ENCODE measurements around the gene PLEKHO2.
"Not testable (repeated sequence)": the region's sequence is repeated elsewhere in the genome, so short reads cannot be mapped to it uniquely, and the experiment has no call there.

PLEKHO2 gene, protein sequence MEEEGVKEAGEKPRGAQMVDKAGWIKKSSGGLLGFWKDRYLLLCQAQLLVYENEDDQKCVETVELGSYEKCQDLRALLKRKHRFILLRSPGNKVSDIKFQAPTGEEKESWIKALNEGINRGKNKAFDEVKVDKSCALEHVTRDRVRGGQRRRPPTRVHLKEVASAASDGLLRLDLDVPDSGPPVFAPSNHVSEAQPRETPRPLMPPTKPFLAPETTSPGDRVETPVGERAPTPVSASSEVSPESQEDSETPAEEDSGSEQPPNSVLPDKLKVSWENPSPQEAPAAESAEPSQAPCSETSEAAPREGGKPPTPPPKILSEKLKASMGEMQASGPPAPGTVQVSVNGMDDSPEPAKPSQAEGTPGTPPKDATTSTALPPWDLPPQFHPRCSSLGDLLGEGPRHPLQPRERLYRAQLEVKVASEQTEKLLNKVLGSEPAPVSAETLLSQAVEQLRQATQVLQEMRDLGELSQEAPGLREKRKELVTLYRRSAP

DNA sequence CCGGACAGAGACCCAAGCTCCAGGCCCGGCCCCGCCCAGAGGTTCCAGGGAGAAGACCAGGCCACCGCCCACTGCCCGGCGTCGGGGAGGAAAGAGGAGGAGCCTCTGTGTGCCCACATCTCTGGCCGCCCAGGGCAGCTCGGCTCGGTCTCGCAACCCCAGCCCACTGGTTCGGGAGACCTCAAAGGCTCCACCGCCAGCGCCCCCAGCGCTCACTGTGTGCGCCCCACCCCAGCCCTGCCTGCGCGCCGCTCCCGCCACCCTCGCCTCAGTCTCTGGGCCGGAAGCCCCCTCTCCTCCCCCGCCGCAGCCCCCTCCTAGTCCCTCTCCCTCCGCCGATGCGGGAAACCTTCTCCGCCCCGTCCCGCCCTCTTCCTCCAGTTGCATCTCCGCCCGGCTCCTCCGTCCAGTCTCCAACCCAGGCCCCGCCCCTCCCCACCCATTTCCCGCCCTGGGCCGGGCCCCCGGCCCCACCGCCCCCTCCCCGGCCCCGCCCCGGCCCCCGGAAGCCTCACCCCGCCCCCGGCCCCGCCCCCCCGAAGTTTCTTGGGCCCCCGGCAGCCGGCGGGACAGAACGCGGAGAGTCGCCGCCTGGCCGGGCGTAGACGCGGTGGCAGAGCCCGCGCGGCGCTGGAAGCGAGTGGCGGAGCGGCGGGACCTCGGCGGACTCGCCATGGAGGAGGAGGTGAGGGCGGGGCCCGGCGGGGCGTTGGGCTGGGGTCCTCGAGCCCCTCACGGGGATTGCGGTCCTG lies at the start of gene PLEKHO2:
Gene PLEKHO2, plus strand, starts transcription at position 572 of the 752 bp plus-strand sequence. Its CDS starts 102 bp downstream, at position 674.
- DNase-seq (ENCODE audit: low spot score): peak; percentile 90

DNA sequence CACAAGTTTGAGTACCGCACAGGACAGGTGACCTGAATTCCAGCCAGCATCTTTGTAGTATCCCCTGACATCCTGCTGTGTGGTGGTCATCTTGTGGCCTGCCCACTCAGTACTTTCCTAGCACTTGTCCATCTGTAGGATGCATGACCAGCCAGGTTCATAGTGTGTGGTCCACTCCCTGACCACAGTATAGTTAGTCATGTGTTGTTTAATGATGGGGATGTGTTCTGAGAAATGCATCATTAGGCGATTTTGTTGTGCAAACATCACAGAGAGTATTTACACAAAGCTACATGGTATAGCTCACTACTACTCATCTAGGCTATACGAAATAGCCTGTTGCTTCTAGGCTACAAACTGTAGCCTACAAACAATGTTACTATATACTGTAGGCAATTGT lies 49.4 kb upstream of the PLEKHO2 start:
- no peak for DNase-seq (ENCODE audit: low spot score)

DNA sequence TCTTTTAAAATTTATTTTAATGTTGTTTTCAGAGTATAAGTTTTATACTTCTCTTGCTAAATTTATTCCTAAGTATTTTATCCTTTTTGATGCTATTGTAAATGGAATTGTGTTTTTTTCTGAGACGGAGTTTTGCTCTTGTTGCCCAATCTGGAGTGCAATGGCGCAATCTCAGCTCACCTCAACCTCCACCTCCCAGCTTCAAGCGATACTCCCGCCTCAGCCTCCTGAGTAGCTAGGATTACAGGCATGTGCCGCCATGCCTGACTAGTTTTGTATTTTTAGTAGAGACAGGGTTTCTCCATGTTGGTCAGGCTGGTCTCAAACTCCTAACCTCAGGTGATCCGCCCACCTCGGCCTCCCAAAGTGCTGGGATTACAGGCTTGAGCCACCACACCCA lies 46.4 kb upstream of the PLEKHO2 start:
- not testable (repeated sequence) for DNase-seq (ENCODE audit: low spot score)

DNA sequence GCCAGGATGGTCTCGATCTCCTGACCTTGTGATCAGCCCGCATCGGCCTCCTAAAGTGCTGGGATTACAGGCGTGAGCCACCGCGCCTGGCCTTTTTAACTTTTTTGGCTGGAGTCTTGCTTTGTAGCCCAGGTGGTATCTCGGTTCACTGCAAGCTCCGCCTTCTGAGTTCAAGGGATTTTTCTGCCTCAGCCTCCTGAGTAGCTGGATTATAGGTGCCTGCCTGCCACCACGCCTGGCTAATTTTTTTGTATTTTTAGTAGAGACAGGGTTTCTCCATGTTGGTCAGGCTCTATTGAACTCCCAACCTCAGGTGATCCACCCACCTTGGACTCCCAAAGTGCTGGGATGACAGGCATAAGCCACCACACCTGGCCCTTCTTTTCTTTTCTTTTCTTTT lies 45.8 kb upstream of the PLEKHO2 start:
- not testable (repeated sequence) for DNase-seq (ENCODE audit: low spot score)

DNA sequence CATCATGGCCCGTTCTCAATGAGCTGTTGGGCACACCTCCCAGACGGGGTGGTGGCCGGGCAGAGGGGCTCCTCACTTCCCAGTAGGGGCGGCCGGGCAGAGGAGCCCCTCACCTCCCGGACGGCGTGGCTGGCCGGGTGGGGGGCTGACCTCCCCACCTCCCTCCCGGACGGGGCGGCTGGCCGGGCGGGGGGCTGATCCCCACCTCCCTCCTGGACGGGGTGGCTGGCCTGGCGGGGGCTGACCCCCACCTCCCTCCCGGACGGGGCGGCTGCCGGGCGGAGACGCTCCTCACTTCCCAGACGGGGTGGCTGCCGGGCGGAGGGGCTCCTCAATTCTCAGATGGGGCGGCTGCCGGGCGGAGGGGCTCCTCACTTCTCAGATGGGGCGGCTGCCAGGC lies 42.8 kb upstream of the PLEKHO2 start:
- DNase-seq (ENCODE audit: low spot score): not testable (repeated sequence)

DNA sequence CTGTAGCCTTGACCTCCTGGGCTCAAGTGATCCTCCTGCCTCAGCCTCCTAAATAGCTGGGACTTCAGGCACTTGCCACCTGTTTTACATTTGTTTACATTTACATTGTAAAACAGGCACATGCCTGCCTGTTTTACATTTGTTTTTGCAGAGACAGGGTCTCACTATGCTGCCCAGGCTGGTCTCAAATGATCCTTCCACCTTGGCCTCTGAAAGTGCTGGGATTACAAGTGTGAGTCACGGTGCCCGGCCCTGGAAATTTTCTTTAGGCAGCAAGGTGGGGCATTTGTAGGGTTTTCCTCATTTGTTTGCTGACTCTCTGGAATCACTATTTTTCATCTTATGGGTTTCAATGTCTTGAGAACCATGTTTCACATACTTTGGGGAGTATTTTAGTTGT lies 41.2 kb upstream of the PLEKHO2 start:
- DNase-seq (ENCODE audit: low spot score): no peak

DNA sequence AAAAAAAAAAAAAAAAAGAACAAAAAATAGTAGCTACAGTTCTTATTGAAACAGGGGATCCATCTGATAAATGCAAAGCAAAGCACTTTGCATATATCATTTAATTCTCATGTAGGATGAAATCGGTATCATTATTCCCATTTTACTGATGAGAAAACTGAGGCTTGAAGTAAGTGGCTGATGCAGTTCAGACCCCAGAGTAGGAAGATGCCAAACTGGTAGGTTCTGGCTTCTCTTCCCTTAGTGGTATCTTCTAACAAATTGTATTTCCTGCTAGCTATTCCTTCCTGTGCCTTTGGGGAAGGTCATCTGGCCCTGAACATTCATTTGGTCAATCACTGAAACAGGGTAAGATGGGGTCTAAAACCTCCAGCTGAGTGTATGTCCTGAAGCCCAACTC lies 38.2 kb upstream of the PLEKHO2 start:
- DNase-seq (ENCODE audit: low spot score): no peak

DNA sequence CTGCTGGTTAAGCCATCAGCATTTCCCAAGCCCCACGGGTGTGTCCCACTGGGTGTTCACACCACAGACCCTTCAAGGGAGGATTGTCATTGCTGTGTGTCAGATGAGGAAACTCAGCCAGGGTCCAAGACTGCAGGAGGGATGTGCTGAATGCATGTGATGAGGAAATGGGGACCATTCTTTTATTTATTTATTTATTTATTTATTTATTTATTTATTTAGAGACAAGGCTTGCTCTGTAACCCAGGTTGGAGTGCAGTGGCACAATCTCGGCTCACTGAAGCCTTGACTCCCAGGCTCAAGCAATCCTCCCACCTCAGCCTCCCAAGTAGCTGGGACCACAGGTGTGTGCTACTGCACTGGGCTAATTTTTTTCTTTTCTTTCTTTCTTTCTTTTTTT lies 37.1 kb upstream of the PLEKHO2 start:
- DNase-seq (ENCODE audit: low spot score): no peak

DNA sequence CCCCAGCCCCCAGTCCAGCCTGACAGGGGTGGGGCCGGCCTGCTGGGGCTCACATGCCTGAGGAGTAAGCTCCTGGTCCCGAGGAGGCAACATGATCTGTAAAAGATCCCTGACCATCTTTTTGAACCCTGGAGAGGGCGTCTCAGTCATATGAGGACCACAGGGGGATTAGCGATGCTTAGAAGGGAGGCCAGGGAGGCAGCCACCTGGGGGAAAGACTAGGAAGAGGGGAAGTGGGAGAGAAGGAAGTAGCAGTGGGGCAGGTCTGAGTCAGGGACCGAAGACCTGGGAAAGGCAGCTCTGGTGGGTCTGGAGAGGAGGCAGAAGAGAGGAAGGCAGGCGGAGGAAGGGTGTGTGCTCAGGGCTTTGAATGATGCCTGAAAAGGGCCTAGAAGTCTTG lies 35.2 kb upstream of the PLEKHO2 start:
- DNase-seq (ENCODE audit: low spot score): no peak

DNA sequence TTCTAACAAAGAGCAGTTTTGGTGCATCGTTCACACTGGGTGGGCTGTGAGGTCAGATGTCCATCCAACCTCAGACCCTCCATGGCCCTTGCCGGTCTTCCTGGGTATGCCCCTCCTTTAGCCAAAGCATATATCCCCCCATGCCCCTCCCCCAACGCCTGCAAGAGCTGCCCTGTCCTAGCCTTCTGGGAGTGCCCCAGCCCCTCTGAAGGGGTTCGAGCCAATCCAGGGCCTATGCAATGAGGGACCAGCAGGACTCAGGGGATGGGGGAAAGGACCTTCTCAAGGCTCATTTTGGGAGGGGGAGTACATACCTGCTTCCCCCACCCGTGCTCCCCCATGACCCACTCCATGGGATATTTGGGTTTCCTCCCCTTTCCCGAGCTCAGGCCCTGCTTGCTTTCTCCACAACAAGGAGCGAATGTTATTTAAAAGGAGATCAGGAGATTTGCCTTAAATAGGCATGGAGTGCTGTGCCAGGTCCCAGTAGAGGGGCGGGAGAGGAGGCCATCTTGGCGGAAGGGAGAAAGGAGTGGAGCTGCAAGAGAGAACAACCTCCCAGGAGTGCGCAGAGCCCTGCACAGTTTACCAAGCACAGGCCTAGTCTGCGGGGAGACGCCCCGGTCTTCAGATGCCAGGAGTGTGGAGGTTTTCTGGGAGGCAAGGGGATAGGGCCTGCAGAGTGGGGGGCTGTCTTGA lies 34.5 kb upstream of the PLEKHO2 start:
- no peak for DNase-seq (ENCODE audit: low spot score)

DNA sequence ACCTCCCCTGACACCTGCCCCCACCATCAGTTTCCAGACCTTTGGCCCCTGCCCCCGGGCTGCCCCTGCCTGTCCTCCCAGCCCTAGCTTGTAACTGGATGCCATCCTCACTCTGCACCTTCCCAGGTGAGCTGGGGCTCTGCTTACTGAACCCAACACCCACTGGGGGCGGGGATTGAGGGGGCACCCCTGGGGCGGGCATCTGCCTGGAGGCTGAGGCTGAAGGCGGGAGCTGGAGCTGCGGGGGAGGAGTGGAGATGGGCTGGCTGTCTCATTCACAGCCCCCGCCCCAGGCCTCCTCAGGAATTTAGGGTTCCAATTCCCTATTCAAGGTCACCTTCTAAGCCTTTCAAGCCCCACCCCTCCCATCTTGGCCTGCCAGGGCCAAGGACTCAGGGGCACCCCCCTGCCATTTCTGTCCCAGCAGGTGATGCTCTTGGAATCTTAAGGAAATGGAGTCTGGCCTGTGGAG lies 33.9 kb upstream of the PLEKHO2 start:
- DNase-seq (ENCODE audit: low spot score): no peak

DNA sequence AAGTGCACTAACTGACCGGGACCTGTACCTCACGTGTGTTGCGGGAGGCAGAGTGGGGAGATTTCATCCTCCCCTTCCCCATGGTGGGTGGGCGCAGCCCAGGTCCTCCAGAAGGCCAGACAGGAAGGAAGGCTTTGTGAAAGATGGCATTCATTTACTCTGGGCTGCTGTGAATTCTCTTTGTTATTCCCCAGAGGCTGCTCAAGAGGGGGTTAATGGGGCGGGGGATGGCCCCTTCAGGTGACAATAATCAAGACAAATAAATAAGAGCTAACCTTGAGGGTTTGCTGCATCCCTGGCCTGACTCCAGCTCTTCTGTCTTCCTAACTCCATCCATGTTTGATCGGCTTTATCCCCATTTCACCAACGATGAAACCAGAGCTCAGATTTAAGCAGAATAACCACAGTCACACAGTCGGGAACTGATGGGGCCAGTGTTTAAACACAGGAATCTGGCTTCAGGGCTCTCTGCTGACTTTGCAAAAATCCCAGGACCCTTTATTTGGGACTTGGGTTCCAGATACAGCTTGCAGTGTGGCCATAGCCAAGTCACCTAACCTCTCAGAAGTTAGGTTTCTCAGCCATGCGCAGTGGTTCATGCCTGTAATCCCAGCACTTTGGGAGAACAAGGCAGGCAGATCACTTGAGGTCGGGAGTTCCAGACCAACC lies 32.8 kb upstream of the PLEKHO2 start:
- DNase-seq (ENCODE audit: low spot score): no peak

DNA sequence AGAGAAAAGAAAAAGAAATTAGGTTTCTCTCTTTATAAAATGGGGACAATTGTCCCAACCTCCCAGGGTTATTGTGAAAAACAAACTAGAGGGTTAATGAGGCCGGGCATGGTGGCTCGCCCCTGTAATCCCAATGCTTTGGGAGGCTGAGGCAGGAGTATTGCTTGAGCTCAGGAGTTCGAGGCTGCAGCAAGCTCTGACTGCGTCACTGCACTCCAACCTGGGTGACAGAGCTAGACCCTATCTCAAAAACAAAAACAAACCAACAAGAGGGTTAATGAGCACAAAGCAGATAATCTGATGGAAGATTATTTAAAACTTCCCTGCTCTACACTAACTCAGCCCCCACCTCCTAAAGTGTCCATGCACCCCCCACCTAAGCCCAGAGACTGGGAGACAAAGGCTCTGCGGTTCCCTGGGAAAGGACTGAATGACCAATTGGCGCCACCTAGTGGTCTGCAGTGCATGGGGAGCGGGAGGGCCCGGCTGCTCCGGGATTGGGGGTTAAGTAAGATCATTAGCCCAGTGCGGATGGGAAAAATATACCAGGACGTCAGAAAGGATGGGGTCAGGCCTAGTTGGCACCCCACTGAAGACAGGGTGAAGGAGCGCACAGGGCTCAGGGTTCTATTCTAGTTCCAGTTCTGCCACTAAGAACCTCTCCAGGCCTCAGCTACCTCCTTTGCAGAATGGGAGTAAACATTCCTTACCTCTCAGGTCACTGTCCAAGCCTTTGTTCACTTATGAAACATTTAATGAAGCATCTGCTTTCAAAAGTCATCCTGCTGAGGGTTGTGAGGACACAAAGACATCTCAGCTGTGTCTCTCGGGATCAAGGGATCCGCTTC lies 31.8 kb upstream of the PLEKHO2 start:
- peak; percentile 73 for DNase-seq (ENCODE audit: low spot score)

DNA sequence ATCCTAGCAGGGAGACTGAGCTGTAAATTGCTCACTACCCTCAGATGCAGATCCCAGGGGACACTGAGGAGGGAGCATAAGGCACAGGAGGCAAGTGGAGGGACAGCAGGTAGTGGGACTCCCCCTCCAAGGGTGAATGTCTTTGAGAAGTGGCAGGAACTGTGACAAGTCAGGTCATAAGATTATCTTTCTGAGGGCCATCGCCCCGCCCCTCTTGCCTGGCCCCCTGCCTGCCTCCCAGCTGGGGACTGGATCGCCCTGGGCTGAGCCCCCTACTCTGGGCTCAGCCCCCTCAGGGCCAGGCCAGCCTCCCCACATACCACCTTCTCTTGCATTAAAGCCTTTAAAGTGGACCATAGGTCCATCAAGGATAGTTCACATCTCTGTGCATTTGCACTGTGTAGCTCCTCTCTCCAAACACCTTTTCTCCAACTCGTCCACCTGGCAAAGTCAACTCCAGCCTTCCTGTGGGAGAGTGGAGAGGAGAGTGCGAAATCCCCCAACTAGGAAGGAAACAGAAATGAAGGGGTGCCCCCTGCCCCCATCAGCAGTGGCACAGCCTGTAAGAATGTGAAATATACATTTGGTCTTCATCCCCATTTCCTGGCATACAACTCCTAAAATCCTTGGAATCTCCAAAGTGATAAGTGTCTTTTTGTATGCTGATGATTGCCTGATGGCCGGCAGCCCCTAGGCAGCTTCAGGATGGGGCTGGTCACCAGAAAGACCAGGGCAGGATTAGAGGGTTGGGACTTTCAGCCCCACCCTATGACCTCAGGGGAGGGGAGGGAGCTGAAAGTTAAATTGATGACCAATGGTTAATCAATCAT lies 31.0 kb upstream of the PLEKHO2 start:
- DNase-seq (ENCODE audit: low spot score): no peak

DNA sequence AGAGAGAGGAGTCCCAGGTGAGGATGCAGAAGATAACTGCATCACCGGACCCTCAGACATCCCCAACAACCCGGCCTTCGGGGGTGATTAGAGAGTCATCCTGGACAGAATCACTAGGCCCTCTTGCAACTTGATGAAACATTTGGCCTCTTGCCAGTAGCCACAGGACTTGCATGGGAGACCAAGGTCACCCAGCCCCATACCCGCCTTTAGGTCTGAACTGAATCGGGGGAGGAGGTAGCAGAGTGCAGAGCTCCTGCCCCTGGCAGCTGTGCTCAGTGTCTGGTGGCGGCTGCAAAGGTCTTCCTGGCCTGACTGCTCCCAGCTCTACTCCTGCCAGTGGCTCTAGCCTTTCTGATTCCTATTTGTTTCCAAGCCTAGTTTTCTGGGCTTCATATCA lies 28.6 kb upstream of the PLEKHO2 start:
- DNase-seq (ENCODE audit: low spot score): no peak

DNA sequence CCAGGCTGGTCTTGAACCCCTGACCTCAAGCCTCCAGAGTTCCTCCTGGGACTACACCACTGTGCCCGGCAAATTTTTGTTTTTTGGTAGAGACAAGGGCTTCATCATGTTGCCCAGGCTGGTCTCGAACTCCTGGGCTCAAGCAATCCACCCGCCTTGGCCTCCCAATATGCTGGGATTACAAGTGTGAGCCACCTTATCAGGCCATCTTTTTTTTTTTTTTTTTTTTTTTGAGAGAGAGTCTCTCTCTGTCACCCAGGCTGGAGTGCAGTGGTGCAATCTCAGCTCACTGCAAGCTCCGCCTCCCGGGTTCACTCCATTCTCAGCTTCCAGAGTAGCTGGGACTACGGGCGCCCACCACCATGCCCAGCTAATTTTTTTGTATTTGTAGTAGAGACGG lies 27.4 kb upstream of the PLEKHO2 start:
- not testable (repeated sequence) for DNase-seq (ENCODE audit: low spot score)

DNA sequence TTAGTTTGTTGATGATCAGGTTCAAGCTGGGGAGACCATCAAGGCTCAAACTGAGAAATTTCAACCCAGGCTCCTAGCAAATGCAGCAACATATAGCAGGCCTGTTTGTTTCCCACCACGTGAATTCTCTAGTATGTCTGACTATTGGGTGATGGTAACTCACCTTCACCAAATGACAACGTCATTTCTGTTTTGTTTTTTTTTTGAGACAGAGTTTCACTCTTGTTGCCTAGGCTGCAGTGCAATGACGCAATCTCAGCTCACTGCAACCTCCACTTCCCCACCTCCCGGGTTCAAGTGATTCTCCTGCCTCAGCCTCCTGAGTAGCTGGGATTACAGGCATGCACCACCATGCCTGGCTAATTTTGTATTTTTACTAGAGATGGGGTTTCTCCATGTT lies 26.8 kb upstream of the PLEKHO2 start:
- DNase-seq (ENCODE audit: low spot score): not testable (repeated sequence)

DNA sequence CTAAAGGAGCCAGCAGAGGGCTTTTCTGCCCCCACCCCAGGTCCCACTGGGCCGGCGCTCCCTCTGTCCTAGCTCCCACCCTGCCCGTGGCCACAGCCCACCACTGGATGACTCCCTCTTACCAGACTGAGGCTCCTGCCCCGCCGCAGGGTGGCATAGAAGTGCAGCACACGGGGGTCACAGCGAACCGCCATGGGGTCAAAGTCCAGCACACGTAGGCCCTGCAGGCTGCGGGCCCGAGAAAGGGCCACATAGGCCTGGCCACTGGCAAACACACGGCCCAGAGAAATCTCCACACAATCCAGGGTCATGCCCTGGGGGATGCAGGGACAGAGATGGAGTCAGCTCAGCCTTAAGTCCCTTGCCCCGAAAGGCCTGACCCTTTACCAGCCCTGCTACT lies 25.3 kb upstream of the PLEKHO2 start:
- no peak for DNase-seq (ENCODE audit: low spot score)

DNA sequence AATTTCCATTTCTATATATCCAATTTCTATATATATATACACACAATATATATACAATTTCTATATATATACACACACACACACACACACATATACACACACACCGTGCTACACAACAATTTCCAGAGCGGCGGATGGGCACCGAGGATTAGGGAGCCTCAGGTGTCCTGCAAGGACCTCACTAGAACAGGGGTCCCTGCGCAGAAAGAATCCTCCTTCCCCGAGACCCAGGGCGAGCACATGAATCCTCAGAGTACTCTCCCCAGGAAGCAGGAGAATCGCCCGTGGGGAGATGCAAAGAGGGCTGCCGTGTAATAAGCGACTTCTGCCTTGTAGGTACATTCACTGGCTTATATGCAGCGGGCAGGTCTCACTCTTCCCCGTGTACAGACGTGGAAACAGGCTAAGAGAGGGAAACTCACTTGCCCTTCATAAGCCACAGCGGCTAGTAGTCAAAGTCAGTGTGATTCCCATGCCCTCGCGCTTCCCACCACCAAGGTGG lies 16.7 kb upstream of the PLEKHO2 start:
- DNase-seq (ENCODE audit: low spot score): no peak

Measured in pons (tissue), 1 donor.